HG02938 (cell line): ENCODE results near the gene CDH12.
"Not testable (repeated sequence)": the region's sequence is repeated elsewhere in the genome, so short reads cannot be mapped to it uniquely, and the experiment has no call there.

Experiments used
- ATAC-seq: cut with Tn5 transposase; IDR thresholded peaks from one replicate; pipeline ENCODE4 v1.9.1; 2021; ENCODE audit warnings: mild to moderate bottlenecking, moderate library complexity; ENCODE audit not compliant: unreplicated experiment

CDH12 gene

DNA sequence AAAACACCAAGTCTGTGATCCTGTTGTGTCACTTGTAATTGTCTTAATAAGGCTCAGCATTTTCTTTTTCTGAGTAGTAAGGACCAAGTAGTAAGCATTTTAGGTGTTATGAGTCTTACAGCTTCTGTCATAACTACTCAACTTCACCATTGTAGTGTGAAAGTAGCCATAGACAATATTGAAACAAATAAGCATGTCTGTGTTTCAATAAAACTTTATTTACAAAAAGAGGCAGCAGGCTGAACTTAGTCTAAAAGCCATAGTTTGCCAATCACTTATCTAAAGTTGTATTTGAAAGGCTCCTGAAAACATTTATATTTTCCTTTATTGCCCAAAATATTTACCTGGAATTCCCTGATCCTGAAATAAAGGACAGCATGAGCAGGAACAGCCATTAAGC is 796.1 kb downstream of the CDH12 start:
- no peak for ATAC-seq

DNA sequence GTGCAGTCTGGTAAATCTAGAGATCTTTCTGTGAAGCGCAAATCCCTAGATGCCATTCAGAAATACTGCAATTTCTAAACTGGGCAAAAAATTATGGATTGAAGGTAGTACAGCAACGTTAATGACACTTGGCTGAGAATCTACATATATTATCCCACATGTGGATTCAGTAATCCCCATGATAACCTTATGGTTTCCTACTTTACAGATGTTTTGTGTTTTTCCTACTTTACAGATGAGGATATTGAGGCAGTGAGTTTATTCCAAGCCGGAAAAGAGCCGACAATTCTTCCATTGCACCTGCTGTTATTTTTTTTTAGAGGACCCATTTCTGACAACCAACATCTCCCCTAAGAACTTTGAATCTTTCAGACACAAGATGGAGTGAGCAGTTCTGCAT is 796.5 kb downstream of the CDH12 start:
- no peak for ATAC-seq

DNA sequence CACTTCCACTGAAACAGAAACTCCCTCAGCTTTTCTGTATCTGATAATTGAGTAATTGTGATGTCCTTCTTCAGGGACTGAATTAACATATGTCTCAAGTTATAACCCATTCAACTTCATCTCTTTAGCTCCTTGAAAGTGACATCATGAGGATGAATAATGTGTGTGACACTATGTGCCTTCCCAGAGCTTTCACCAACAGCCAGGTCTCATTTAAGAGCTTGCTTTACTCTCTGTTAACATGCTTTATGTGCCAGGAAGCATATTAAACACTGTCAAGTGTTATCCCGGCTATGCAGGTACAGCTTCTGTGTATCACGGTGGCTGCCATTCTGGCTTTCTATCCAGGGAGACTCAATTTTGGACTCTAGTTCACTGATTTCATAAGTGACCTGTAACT is 799.9 kb downstream of the CDH12 start:
- no peak for ATAC-seq

DNA sequence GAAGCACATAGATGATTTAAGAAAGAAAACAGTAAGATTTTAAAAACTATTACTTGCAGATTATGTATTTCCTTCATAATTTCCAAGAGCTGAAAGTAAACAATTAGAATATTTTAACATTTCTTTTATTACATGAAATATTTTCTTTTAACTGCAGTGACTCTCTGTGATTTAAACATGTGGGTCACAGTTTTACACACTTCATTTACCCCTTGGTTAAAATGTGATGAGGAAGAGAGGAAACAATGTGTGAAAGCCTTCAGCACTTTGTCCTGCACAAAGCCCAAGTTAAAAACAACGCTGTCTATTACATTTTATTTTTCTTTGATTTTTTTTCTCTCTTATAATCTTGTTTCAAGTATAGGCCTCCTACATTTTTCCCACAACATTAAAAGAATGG is 801.3 kb downstream of the CDH12 start:
- no peak for ATAC-seq

DNA sequence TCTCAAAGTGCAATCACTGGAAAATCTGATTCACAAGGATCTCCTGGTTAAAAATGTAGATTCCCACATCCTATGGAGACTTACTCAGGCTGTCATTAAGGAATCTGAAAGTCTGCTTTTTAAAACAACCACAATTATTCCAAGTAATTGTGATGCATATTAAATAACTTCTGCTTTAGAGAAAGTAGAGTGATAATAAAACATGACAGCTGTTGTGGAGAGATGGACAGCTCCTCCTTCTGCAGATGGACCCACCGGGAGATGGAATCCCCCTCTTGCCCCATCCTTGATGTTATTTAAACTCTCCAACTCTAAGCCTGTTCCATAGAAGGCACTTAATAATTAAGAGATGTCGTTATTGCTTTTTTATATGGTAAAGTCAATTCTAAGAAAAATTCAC is 802.2 kb downstream of the CDH12 start:
- ATAC-seq = no peak

DNA sequence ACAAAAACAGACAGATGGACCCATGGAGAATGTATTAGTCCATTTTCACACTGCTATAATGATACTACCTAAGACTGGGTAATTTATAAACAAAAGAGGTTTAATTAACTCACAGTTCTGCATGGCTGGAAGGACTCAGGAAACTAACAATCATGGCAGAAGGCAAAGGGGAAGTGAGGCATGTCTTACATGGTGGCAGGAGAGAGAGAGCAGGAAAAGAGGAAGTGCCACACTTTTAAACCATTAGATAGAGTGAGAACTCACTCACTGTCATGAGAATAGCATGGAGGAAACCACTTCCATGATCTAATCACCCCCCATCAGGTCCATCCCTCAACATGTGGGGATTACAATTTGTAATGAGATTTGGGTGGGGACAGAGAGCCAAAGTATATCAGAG is 808.9 kb downstream of the CDH12 start:
- ATAC-seq = no peak

DNA sequence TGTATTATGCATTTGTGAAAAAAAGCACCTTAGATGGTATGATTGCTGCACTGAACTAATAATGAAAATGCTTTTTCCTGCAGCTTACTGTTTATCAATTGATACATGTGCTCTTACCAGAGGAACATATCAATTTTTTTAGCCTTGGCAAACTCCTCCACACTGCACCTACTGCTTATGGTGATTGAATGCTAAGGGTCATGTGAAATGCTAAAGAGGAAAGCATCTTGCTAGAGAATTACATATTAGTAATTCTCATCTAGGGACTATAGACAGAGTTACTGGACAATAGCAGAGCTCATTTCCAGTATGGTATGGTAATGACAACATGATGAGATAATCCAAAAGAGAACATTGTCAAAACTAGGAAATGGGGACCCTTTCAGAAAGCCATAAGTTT is 817.1 kb downstream of the CDH12 start:
- no peak for ATAC-seq

DNA sequence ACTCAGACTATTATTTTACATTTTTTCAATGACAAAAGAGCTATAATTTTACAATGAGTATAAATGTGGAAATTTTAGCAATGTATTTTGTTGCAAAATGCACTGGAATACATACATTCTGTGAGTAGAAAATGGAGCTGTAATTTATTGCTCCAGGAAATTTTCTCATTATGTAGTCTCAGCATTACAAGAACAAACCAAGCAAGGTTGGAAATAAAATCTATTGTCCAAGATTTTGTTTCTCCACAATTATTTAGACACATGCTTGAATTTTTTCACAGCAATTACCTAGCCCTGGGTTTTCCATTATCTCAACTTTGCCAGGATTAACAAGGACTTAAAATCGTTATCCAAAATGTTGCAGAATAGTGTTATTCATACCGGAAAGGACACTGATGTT is 820.1 kb downstream of the CDH12 start:
- no peak for ATAC-seq

DNA sequence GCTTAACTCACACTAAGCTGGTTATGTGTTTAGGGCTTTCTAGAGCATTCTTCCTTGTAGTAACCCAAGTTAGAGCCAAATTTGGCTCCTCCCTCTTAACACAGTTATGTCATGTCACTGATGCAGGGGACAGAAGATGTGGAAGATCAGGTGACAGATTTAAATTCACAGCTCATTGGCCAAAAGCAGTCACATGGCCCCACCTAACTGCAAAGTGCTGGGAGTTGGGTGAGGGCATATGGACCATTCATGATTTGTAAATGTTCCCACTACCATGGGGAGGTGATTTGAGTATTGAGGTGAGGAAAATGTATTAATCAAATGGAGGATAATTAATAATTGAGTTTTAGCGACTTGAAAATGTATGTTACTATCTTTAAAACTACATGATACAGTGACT is 829.4 kb downstream of the CDH12 start:
- no peak for ATAC-seq

DNA sequence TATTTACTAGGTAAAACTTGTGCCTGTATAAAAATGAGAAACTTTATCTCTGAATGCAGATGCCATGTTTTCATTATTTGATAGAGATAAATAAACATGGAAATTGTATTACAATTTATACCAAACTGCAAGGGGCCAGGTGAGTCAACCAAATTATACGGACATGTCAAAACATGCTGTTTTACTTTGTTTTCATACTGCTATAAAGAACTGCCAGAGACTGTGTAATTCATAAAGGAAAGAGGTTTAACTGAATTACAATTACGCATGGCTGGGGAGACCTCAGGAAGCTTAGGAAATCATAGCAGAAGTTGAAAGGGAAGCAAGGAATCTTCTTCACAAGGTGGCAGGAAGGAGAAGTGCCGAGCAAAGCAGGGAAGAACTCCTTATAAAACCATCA is 840.3 kb downstream of the CDH12 start:
- ATAC-seq = not testable (repeated sequence)

DNA sequence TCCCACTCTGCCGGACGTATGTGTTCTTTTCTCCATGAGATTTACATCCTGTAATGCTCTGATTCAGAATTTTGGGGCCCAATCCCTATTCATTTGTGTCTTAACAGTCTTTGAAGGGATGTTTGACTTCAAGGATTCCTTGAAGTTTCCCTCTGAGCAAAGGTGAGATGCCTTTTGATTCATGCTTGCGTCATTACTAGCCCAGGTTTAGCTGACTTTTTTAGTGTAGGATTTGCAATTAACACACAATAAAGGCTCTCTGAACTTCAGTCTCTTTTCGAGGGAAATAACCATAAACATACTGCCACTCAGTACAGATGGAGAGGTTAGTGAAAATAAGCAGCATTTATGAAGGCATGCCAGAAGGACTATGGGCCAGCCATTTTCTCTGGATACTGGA is 842.3 kb downstream of the CDH12 start:
- ATAC-seq = not testable (repeated sequence)

DNA sequence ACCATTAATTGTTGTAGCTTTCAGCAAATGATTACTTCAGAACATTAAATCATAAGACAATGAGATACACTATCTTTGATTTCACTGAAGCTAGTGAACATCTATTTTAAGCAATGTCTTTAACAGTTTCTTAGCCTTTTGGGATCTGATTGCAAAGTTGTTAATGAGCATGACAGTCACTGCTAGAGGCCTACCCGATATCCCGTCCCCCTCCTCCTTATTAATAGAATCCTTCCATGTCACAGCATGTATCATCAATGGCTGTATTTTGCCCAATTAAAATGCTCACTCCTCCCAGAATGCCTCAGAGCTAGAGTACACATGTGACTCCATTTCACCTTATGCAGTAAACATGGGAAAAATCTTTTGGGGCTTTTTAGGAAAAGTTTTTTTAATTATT is 852.0 kb downstream of the CDH12 start:
- ATAC-seq = not testable (repeated sequence)

DNA sequence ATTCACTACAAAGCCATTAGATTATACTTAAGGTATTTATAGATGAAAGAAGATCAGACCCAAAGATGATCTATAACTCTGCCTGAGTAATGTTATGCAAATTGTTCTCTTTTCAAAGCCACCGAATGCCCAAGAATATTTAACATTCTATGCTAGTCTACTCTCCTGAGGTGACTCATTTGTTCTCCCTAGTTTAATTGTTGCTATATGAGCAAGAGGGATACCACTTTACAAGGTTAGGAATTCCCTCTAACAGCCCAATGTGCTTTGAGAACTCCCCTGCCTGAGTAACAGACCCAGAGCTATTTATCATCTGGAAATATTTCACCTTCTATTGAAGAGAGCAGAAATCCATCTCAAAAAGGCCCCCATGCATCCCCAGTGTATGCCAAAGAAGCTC is 867.3 kb downstream of the CDH12 start:
- not testable (repeated sequence) for ATAC-seq

DNA sequence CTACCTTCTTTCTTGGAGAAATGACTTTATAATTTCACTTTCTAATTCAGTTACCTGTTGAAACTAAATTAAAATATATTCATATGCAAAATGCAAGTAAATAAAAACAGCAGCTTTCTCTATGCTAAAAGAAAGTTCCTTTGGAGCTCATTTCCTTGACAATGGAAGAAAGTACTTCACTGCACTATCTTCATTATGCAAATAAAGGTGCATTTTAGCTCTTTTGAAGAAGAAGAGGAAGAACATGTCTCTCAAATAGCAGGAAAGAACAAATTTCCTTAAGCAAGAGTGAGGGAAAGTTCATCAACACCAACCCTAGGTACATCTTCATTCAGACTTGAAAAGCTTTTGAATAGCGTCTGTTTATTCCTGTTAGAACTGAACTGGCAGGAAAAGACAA is 901.6 kb downstream of the CDH12 start:
- ATAC-seq = not testable (repeated sequence)

DNA sequence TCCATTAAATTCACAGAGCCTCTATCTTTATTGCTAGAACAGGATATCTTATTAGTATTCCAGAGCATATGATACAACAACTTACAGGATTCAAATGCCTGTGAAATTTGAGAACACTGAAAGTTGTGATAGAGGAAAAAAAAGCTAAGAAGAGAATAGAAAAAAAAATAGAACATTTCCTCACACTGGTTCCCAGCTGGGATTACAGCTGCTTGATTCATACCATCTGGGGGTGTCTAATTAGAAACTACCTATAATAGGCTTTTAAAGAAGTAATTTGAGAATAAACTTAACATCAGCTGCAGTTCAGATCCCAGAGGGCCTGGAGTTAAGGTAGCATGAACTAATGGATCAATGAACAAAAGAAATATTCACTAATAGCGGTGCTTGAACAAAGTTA is 922.0 kb downstream of the CDH12 start:
- ATAC-seq = no peak

DNA sequence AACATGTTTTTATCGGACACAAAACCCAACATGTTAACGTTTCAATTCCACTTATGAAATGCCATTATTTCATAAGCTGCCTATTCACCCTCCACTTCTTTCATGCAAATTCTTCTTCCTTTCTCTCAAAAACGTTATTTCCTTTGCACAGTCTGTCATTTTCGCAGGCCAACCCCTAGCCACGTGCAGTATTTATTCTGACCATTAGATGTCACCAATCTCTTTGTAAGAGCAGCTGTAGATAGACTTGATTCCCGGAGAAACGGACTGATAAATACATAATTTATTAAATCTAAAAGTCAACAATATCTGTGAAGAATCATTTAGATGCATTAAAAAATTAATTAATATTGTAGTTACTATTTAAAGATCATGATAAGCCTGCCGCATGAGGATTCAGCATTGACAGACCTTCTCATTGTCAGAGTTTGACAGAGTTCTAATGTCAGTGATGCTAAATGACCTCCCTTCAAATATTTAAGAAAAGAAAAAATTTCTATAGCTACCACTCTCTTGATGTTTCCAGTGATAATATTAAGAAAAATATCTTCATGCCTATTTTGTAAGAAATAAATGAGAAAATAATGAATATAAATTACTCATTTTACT is 933.6 kb downstream of the CDH12 start:
- peak; percentile 93 for ATAC-seq

DNA sequence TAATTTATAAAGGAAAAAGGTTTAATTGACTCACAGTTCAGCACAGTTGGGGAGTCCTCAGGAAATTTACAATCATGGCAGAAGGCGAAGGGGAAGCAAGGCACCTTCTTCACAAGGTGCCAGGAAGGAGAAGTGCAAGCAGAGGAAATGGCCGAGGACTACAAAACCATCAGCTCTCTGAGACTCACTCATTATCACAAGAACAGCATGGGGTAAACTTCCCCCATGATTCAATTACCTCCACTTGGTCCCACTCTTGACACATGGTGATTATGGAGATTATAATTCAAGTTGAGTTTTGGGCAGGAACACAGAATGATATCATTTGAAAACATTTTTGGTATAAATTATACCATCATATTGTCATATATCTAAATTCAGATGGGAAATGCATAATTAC is 934.7 kb downstream of the CDH12 start:
- no peak for ATAC-seq

DNA sequence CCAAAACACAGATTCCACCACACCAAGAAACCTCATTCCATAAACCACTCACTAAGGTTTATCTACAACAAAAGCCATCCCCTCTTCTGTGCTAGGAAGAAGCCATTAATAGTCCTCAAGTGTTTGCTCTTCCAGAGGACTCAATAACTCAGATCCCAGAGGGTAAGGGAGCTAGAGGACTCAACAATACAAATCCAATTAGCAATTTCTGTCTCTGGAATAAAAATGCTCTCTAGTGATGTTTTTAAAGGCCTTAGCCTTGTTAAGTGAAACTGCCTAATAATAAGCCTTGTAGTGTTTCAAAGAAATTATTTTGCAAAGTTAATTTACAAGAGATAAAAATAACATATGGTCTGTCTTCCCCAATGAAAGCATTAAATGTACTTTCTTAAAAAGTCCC is 942.4 kb downstream of the CDH12 start:
- no peak for ATAC-seq

DNA sequence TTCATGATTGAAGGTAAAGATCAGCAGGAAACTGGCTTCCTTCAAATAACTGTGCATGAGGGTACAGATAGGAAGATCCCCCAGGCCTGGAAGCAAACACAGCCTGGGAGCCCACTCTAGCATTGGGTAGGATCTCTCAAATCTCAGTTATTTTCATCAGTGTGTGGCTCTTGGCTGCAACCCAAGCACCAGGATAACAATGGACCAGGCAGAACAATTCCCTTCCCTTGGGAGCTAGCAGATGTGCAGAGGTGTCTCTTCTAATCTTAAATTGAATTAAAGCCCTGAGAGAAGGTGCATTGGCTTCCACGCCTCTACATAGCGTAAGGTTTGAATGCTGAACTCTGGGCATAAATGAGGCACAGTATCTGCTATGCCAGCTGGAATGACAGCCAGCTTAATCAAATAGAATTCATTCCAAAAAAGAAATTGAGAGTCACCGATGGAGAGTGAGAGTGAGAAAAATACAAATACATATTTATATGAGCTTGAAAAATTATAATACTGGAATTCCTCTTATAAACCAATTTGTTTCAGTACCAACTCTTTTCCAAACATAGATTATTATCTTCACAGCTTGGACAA is 957.3 kb downstream of the CDH12 start:
- ATAC-seq = no peak

DNA sequence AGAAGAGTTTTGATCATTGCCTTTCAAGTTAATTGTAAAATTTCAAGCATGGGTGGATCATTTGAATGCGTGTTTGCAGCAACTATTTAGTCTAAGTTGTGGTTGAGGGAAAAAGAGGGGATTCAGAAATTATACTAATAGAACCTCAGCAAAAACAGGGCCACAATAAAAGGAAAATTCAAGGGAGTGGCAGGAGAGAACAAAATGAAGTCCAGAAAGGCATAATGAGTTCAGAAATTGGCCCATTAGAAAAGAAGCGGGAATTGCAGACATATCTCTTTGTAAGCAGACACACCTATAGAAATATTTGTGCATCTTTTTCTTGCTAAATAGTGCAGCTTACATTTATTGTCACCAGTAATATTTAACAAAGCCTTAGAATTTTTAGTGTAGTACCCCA is 960.0 kb downstream of the CDH12 start:
- no peak for ATAC-seq

DNA sequence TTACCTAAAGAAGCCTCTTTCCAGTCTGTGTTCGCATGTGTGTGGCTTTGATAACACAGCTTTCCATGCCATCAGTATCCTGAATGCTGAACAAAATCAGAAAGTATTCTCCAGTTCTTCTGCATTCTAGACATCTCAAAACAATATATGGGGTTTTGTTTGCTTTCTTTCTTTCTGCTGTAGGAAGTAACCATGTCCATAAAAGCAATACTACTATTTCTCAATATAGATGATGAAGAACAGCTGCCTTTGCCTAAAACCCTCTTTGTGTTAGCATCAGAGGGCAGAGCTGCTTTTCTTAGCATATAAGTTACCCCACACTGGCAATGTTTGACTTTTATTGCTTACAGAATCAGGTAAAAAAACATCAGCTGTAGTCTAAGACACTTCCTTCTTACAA is 963.6 kb downstream of the CDH12 start:
- no peak for ATAC-seq

DNA sequence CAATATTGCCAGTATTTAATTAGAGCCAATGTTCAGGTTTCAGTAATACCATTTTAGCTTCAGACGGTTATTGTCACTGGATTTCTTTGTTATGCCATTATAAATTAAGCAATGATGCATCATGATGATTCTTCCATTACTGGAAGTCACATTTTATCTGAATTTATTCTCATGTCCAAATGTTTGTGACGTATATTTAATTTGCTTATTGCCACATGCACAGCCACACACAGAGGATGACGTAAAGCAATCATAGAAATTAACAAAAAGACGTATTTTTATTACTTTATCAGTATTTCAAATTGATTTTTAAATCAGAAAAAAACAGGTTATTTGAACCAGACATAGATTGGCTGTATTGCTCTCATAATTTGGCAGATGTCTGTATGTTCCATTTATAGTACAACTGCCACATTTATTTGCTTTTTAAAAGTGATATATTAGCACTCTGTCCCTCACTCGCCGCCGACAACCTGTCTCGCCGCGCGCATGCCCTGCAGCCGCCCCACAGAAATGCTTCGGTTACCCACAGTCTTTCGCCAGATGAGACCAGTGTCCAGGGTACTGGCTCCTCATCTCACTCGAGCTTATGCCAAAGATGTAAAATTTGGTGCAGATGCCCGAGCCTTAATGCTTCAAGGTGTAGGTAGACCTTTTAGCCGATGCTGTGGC is 970.9 kb downstream of the CDH12 start:
- no peak for ATAC-seq

DNA sequence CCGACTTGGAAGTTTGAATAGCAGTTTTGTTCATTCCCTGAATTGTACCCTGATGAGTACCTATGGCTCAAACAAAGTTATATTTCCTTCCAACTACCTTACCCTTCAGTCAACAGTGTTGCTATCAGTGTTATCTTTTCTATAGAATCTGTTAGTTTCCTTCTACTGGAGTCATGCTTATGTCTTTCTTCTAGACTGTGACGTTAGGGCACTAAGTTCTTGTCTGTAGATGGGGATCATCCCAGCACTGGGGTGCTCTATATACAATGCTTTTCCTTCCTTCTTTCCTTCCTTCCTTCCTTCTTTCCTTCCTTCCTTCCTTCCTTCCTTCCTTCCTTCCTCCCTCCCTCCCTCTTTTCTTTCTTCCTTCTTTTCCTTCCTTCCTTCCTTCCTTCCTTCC is 973.0 kb downstream of the CDH12 start:
- ATAC-seq = no peak
